Spleen (tissue), 7 donors: Measurements from ENCODE around the gene MRPL49.

Experiments used
- POLR2A ChIP-seq, 3 donors: fragments of 450-650 bp; IDR thresholded peaks; one replicate each; pipeline ENCODE4 v1.5.1; 2017; ENCODE audit warnings: antibody characterized with exemption in 3 of 3, mild to moderate bottlenecking in 1 of 3
- POLR2AphosphoS5 ChIP-seq, 3 donors: sonication (generic); formaldehyde crosslinking; IDR thresholded peaks; one replicate each; pipeline ENCODE4 v1.5.1; 2017; ENCODE audit warnings: antibody characterized with exemption in 3 of 3
- TF ChIP-seq, protein P1 (sequence below), 11 experiments: fragments of 200-600 bp in 7 of 11; fragments of 450-650 bp in 4 of 11; sonication (generic) in 4 of 11; IDR thresholded peaks in 8 of 11; conservative IDR thresholded peaks in 3 of 11; 1 replicate in 7 of 11; 2 replicates in 4 of 11; pipeline versions ENCODE4 v1.4.0 to v1.8.0; 2016 to 2021; ENCODE audit warnings: antibody characterized with exemption in 11 of 11, inconsistent platforms in 4 of 11, mild to moderate bottlenecking in 1 of 11
- donor health status: DM: no; HTN: no; CAD: no; lungs with moderate emphysema.
- donor health status: DM: no; HTN: no; CAD: no.
- donor health status: DM: no; HTN: no; CAD: no.

DNA sequence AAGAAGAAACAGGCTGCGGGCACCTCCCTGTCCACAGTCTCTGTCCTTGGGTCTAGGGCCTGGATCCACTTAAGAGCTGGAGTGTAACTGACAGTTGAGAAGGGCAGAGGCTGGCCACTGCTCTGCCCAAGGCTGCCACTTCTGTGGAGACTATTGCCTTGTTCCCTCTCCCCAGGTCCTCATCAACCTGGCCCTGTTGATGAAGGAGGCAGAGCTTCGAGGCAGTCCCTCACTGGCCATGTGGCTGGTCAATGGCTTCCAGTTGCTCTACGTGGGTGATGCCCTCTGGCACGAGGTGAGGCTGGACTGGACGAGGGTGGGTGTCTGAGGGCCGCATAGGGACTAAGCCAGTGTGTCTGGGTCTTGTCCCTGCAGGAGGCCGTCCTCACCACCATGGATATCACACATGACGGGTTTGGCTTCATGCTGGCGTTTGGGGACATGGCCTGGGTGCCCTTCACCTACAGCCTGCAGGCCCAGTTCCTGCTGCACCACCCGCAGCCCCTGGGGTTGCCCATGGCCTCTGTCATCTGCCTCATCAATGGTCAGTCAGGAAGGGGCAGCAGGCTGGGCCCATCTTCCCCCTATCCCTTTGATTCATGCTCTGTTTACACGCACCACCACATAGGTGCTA lies 7.5 kb upstream of the MRPL49 start:
- peak in 2 of 3 donors; percentile 19 to 55 for TF ChIP-seq POLR2AphosphoS5 (IDR thresholded peaks at IDR 0.05)
- TF ChIP-seq, protein P1, sequence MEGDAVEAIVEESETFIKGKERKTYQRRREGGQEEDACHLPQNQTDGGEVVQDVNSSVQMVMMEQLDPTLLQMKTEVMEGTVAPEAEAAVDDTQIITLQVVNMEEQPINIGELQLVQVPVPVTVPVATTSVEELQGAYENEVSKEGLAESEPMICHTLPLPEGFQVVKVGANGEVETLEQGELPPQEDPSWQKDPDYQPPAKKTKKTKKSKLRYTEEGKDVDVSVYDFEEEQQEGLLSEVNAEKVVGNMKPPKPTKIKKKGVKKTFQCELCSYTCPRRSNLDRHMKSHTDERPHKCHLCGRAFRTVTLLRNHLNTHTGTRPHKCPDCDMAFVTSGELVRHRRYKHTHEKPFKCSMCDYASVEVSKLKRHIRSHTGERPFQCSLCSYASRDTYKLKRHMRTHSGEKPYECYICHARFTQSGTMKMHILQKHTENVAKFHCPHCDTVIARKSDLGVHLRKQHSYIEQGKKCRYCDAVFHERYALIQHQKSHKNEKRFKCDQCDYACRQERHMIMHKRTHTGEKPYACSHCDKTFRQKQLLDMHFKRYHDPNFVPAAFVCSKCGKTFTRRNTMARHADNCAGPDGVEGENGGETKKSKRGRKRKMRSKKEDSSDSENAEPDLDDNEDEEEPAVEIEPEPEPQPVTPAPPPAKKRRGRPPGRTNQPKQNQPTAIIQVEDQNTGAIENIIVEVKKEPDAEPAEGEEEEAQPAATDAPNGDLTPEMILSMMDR (IDR thresholded peaks at IDR 0.05 in 8 of 11, conservative IDR thresholded peaks at IDR 0.05 in 3 of 11) = no peak
- TF ChIP-seq POLR2A (IDR thresholded peaks at IDR 0.05) = no peak
